NCI-H2081 treated with DMSO at 0.1 percent for 48 hours (cell line): ENCODE data around the gene MYBBP1A.

ENCODE experiments used
- DNase-seq: peaks from one replicate; lab custom pipeline; 2025; lab: John Stamatoyannopoulos, UW

Gene MYBBP1A

DNA sequence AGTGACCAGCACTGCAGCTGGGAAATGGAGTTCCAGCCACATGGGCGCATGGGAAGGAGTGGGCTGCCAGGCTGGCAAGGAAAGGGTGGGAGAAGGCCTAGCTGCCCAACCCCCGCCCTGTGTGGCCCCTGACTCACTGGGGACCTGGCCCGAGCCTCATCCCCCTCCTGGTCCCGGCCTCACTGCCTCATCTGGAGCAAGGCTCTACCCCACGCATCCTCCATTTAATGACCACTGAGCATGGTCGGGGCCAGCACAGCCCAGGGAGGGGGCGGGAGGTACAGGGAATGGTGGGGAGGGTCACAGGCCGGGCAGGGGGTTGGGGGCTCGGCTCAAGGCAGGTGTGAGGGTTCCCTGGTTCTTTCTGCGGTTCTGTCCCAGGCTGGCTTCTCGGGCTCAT is 40.4 kb downstream of the MYBBP1A start:
- no peak for DNase-seq

DNA sequence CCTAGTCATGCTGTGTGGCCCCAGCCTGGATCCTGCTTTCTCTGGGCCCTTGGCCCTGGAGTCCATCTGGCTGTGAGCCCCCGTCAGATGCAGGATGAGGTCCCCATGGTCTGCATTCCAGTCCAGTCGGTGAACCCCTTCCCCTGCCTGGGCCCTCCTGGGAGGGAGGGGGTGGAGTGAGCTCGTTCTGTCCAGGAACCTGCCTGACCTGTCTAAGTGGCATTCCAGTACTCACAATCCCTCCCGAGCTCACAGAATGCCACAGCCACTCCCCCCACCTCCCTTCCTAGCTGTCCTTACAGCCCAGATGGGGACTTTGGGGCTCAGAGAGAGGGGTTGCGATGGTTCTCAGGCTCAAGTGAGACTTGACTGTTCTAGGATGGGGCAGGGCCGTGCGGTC is 41.0 kb downstream of the MYBBP1A start:
- no peak for DNase-seq

DNA sequence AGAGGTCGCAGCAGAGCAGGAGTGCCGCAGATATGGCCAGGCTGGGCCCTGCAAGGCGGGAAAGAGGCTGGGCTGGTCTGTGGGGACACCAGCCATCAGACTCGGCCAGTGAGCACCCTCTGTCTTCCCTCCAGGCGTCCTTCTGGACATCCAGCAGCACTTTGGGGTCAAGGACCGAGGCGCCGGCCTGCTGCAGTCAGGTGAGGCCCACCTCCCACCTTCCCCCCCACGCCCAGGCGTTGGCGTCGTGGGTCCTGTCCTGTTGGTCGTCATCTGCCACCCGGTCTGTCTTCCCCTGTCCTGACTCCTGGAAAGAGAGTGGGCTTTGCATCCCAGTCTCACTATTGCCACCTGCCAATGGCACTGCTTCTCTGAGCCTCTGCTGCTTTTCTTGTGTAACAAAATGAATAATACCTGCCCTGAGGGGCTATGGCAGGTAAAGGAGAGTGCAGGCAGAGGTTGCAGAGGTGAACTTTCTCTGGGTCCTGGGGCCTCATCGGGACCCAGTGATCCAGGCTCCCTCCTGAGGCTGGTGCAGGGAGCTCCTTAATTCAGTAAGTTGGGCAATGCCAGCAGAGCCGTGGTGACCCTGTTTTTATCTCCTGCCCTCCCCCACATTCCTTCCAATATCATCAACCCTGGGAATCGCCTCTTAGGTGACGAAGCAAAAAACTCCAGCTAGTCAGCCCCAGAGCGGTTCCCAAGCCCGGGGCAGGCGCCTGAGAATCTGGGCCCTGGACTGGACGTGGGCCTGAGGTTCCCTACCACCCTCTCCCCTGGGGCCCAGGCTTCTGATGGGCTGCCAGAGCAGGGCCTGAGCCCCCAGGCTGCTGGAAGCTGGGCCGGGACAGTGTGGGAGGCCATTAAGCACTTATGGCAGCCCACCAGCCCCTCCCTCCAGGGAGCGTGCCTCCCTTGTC is 41.8 kb downstream of the MYBBP1A start:
- DNase-seq: no peak

DNA sequence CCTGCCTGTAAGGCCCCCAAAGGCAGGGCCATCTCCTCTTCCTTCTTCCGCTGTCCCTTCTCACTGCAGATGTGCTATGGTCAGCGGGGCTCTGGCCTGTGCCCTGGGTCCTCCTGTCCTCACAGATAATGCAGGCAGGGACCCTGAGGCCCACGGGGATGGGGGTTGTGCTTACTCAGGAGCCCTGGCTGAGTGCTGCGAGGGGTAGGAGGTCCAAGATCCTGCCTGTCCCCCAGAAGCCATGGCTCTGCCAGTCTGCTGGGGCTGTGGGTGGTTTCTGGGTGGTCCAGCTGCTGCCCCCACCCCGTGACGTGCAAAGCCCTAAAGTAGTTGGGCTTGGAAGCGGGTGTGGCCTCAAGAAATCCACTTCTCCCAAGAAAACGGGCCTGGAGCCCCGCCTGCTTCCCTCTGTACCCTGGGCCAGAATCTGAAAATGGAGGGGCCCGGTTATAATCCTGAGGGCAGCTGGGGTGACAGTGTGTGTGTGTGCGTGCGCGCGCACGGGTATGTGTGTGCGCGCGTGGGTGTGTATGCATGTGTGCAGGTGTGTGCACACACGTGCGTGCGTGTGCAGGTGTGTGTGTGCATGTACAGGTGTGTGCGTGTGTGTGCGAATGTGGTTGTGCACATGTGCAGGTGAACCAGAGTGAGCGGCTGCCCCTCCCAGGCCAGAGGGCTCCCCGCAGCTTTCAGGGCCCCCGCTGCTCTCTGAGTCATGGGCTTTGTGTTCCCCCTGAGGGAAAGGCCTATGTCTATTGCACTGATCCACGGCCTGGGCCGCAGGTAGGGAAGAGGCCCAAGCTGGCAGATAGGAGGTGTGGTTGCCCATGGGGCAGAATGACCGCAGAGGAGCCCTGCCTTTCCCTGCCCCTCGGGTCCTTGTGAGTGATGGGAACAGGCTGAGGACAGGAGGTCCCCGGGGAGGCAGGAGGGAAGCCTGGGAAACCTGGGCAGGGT is 42.8 kb downstream of the MYBBP1A start:
- no peak for DNase-seq

DNA sequence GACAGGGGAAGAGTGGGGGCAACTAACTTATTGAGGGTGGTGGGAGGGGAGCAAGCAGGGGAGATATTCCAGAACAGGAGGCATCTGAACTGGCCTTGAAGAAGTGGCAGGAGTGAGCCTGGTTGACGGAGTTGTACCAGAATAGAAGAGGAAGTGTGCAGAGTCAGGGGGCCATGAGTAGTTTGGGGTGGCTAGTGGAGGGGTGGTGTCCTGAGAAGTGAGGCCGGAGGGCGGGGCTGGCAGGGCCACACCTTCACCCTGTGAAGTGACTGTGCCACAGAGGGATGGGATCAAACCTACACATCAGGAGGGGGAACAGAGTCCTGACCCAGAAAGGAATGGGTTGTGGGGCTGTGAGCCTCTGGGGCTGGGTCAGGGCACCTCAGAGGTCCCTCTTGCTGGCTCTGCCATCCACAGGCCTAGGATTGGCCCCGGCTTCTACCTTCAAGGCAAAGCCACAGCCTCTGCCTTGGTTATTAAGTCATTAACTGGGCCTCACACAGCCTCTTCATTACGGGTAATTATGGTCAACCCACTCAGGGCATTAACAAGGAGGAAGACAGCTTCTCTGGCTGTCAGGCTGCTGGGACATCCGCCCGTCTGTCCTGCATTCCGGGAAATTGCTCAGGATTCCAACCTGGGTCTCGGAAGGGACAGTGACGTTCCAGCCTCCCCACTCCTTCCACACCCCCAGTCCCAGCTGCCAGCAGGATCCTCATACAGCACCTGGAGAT is 43.8 kb downstream of the MYBBP1A start:
- DNase-seq: no peak

DNA sequence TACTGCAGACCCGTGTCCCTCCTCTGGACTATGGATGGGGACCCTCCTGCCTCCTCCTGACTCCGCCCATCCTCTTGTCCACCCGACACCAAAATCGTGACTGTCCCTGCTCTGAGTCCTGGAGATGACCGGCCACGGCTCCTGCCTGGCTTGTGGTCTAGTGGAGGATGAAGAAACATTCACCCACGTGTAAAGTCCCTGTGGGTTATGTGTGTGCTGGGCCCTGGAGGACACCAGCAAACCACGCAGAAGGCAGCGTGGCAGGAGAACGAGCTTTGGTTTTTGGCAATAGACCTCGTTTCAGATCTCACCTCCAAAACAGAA is 44.6 kb downstream of the MYBBP1A start:
- DNase-seq: no peak

DNA sequence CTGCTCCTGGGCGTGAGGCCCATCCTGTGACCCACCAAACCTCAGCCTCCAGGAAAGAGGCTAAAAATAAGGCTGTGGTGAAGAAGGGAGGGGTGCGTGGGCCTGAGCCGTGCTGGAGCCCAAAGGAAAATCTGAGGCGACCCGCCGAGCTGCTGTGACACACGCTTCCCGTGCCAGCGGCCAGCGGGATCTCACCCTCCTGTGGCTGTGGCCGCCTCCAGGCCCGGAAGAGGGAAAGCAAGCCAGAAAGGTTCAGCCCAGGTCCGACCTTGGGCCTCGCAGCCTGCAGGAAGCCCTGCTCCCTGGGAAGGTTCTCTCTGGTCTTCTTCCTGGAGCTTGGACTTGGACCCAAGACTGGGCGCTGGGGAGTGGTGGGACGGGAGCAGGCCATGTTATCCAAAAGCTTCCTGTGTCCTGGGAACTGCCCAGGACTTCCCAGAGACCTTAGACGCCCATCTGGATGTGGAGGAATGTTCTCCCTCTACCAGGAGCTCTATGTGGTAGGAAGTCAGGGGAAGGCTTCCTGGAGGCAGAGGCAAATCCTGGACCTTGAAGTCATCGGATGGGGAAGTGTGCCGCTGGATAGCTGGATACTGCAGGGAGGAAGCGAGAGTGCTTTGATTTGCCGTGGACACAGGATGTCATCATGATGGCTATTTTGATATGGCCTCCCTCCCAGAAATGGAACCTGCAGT is 45.1 kb downstream of the MYBBP1A start:
- no peak for DNase-seq

DNA sequence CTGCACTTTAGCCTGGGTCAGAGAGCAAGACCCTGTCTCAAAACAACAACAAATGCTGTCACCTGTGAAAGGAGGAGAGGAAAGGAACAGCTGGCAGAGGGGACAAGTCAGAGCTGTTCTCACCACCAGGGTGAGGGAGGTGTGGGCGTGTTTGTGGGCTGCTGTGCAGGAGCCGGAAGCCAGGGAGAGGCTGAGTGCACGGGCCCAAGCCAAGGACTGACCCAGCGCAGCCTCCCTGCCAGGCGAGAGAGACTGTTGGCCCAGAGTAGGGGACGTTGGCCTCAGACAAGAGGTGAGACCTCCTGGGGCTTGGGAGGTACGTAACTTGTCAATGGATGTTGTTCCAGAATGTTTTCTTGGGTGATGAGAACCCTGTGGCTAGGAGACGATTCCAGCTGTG is 45.8 kb downstream of the MYBBP1A start:
- DNase-seq: no peak

DNA sequence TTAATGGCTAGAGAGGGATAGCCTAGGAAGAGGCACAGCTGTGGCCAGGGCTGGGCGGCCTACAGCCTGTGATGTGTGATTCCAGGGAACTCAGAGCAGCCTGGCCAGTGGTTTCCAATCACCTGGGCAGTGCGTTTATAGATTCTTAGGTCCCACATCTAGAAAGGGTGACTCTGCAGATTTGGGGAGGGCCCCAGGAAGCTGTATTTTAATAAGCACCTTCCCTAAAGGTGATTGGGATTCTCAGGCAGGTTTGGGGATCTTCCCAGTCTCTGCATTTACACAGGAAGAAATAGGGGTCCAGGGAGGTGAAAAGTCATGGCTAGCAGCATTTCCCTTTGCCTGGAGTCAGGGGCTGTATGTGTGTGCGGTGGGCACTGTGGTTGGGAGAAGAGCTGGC is 47.0 kb downstream of the MYBBP1A start:
- DNase-seq: no peak

DNA sequence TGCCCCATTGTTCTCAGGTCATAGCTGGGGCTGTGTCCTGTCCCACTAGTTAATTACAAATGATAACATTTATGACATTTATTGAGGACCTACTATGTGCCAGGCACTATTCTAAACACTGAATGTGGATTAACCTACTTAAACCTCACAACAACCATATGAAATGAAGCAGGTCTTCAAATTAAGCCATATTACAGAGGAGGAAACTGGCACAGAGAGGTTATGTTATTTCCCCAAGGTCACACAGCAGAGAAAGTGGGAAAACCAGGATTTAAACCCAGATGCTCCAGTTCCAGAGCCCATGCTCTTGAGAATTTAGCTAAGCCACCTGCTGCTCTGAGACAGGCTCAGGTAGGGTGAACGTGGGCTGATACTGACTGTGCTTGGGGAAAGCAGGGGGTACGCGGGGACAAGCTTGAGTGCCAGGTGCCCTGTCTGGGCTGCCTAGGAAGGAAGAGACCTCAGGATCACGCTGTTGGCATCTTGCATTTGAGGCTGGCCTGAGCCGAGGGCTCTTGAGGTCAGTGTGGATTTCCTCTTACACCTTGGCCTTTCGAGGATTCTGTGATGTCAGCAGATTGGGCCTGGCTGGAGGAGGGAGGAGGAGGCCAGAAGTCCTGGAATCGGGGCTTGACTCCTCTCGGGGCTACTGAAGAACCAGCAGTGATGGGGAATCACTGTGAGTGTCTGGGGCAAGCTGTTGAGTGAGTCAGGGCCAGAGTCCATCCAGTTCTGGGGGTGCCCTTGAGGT is 47.6 kb downstream of the MYBBP1A start:
- DNase-seq: no peak

DNA sequence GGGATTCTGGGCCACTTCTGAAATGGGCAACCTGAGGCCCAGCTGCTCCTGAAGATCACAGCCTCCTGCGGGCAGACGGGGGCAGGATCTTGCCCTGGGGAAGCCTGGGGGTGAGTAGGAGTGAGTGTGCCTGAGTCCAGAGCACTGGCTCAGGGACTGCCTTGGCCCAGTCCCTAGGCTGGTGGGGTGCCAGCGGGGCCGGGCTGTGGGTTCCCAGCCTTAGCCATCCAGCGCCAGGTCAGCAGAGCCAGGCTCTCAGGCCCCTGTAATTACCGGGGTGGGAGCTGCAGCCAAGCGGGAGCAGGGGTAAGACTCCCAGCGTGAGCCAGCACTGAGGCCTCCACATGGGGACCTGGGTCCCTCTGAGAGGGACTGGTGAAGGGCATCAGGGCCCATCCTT is 48.3 kb downstream of the MYBBP1A start:
- DNase-seq: no peak

DNA sequence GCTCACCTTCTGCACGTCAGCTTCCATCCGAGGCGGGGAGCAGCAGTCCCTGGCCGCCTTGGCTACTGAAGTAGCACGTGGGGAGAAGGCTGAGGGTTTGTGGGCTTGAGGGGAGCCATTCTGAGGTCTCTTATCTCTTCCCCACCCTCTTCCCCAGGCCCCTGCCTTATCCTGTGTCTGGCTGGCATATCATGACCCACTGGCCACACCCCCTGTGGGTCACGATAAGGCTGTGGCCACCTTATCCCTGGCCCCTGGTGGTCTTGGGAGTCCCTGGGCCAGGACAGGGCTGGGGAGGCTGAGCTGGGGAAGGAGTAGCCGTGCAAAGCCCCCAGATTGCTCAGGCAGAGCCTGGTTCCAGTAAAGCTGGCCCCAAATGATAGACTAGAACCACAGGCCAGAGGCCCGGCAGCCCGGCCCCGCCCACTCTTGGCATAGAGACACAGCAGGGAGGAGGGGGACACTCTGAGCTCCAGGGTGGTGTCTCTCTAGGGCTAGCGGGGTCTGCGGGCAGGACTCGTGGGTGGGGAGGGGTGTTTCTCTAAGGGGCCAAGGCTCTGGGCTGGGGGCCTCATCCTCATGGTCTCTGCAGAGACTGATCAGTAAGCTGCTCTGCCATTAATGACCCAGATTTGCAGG is 48.9 kb downstream of the MYBBP1A start:
- no peak for DNase-seq

DNA sequence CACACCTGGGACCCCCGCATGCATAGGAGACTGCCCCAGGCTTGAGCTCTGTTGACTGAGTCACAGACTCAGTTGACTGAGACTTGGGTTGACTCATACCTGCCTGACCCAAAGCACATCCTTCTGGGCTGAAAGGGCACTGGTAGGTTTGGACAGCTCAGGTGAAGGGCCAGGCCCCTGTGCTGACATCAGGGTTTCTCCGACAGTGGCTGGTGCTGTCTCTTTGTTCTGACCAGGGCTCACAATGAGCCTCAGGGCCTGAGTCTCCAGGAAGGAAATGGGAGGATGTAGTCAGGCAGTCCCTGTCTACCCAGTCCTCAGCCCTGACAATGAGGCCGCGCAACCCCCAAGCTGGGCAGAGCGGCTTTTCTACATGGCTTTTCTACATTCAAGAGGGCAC is 50.0 kb downstream of the MYBBP1A start:
- no peak for DNase-seq

DNA sequence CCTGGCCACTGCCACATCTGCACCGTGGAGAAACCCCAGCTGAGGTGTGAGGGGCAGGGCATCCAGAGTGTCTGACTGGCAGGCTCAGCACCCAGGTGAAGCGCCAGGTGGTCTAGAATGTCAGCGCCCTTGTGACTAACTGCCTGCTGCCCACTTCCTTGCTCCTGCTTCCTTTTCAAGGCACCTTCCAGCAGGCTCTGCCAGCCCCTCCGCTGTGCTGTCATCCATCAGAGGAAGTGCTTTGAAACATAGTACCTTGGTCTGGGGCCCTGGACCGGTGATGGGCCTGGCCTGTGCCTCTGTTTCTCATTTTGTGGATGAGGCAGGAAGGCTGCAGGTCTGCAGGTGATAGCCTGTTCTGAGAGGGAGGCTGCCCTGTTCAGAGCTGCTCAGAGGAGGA is 51.0 kb downstream of the MYBBP1A start:
- no peak for DNase-seq

DNA sequence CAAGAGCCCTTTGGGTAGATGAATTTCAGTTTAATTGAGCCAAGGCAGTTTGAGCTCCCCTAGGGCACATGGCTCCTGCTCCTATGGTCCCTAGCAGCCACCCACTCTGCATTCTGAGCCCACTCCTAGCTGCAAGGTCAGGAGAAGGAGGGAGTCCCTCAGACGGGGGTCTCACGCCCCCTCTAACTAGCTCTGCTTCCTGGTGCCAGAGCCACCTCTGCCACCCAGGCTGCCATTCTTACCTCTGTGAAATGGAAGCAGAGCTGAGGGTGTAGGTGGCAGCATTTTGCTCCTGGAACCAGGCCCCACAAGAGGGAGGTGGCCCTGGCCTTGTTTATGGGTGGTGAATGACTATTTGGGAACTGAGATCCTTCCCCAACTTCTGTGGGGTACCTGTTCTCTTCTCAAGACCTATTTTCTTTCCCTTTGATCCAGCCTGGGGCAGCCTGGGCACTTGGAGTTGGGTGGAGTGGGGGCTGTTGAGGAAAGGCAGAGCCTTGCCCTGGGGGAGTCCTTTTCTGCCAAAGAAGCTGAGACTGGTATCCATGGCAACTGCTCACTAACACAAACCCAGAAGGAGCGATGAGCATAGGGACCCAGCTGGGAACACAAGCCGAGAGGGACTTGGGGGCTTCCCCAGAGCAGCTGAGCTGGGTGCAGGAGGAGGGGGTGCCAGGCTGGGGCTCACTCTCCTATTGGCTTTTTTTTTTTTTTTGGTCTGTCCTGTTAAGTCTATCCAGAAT is 51.7 kb downstream of the MYBBP1A start:
- no peak for DNase-seq

DNA sequence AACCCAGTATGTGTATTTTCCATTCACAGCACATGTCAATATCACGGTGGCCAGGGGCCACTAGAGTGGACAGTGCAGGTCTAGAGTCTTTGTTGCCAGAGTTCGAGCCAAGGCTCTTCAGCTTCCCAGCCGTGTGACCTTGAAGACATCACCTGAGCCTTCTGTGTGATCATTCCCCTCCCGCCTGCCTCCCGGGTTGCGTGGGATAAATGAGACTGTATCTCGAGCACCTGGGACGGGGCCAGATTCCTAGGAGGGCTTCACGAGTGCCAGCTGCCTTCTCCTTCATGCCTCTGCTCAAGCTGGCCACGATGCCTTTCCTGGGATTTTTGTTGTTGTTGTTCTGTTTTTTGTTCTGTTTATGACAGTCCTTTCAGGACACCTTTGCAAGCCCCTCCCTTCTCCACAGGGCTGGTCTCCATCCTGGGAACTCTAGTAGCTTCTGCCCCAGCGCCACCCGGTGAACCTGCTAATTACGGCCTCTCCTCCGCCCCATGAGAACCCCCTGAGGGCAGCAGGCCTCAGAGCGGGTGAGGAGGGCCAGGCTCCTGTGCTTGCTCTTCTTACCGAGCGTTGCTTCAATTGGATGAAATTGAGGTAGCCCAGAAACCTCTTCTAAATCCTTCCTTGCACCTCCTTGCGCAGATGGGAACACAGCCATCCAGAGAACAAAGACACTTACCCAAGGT is 52.6 kb downstream of the MYBBP1A start:
- DNase-seq: no peak

DNA sequence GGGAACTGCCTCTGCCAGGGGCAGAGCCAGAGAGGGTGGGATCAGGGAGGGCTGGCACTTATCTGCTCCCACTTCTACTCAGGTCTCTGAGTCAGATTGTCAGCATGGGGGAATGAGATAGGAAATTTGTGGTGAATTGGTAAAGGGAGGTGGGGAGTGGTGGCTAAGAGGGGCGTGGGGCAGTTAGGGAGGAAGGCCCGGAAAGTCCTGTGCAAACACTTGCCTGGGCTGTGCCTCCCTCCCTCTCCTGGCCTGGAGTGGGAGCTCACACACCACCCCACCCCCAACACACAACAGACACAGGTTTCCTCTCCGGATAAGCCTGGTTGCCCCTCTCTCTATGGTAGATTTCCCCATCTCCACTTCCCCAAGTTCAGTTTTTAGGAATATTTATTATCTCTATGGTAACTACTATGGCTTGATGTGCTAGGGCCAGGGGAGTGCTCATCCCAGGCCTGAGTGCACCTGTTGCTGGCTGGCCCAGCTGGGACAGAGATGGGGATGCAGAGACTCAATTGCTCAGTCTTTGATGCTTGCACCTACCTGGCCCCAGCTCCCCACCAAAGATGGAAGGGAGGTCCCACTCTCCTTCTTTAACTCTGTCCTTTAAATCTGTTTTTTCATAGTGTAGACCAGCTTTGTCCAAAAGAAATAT is 53.8 kb downstream of the MYBBP1A start:
- DNase-seq: no peak

DNA sequence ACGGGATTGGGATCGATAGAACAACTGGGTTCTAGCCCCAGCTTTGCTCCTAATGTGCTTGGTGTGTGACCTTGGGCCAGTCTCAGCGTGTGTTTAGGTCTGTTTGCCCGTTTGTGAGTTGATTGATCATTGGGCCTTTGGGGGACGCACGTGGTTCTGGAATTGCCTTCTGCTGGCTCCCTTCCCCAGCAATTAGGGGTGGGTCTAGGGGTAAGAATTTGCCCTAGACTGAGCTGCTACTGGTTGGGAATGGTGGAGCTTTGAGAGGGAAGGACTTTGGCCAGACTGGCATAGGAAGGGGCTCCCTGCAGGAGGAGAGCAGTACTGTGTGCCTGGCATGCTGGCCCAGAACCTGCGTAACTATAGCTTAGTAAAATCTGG is 55.0 kb downstream of the MYBBP1A start:
- DNase-seq: no peak
